Keratinocyte (primary cell): ENCODE results near the gene SMARCAL1.

ENCODE experiments used
- EZH2 ChIP-seq: IDR thresholded peaks from one replicate; pipeline ENCODE4 v1.6.1; 2012; ENCODE audit warnings: inconsistent platforms, mild to moderate bottlenecking, low read length, moderate library complexity
- TF ChIP-seq, protein P1 (sequence below), 3 experiments: IDR thresholded peaks in 1 of 3; conservative IDR thresholded peaks in 1 of 3; optimal IDR thresholded peaks in 1 of 3; 2 replicates in 2 of 3; 3 replicates in 1 of 3; pipeline versions ENCODE3 to v1.5.1; 2011; ENCODE audit warnings: low read length in 3 of 3, mild to moderate bottlenecking in 3 of 3, moderate library complexity in 2 of 3, control low read depth in 1 of 3, inconsistent platforms in 1 of 3; ENCODE audit not compliant: insufficient read depth in 2 of 3; ENCODE audit errors: extremely low read depth in 1 of 3

DNA sequence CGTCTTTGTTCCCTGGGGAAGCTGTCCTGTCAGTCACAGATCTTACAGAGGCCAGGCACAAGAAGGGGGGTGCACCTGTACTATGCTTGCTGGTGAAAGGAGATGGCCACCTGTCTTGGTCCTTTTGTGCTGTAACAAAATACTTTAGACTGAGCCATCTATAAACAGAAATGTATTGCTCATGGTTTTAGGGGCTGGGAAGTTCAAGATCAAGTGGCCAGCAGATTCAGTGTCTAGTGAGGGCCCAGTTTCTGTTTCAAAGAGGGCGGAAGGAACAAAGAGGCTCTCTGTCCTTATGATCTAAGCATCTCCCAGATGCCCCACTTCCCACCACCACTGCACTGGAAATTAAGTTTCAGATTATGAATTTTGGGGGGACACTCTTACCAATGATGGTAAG, 50.9 kb downstream of the SMARCAL1 start:
- TF ChIP-seq, protein P1, sequence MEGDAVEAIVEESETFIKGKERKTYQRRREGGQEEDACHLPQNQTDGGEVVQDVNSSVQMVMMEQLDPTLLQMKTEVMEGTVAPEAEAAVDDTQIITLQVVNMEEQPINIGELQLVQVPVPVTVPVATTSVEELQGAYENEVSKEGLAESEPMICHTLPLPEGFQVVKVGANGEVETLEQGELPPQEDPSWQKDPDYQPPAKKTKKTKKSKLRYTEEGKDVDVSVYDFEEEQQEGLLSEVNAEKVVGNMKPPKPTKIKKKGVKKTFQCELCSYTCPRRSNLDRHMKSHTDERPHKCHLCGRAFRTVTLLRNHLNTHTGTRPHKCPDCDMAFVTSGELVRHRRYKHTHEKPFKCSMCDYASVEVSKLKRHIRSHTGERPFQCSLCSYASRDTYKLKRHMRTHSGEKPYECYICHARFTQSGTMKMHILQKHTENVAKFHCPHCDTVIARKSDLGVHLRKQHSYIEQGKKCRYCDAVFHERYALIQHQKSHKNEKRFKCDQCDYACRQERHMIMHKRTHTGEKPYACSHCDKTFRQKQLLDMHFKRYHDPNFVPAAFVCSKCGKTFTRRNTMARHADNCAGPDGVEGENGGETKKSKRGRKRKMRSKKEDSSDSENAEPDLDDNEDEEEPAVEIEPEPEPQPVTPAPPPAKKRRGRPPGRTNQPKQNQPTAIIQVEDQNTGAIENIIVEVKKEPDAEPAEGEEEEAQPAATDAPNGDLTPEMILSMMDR (optimal IDR thresholded peaks at IDR 0.05 in 1 of 3, IDR thresholded peaks at IDR 0.05 in 1 of 3, conservative IDR thresholded peaks at IDR 0.05 in 1 of 3; ENCODE audit: extremely low read depth in 1 of 3, insufficient read depth in 2 of 3, low read length in 3 of 3) = no peak
- TF ChIP-seq EZH2 = no peak
